Activated naive CD4-positive, alpha-beta T cell treated with anti-CD3 and anti-CD28 coated beads, Interleukin-2, amount 50 U/mL, for 72 hours (primary cell): Measurements from ENCODE around the gene TPT1. TPM values are rescaled to one million over a fixed set of nuclear protein-coding genes. Genes with fewer than 3 reads are reported as not detected.

ENCODE experiments used
- ATAC-seq, 2 donors: fragments of 150-1000 bp; cut with Tn5 transposase; 2 replicates each; pipeline ENCODE4 v1.10.0; 2021; ENCODE audit warnings: mild to moderate bottlenecking in 2 of 2, moderate library complexity in 2 of 2
- DNase-seq, 2 donors: peaks; one replicate each; pipeline ENCODE4 v3.0.0; 2021 to 2022; ENCODE audit warnings: low spot score in 2 of 2
- H3K27ac Mint-ChIP-seq, 2 donors: one replicate each; pipeline ENCODE4 v1.8.0; 2022; ENCODE audit warnings: mild to moderate bottlenecking in 2 of 2, mixed read lengths in 2 of 2
- H3K36me3 Mint-ChIP-seq, 2 donors: one replicate each; pipeline ENCODE4 v1.8.0; 2022; ENCODE audit warnings: mixed read lengths in 2 of 2
- H3K9me3 Mint-ChIP-seq, 2 donors: one replicate each; pipeline ENCODE4 v1.8.0; 2022; ENCODE audit warnings: mixed read lengths in 2 of 2
- total RNA-seq, 2 donors: library from RNA; stranded (reverse); gene quantifications; one replicate each; pipeline ENCODE4 v1.2.3, GENCODE V29; 2022

TPT1 gene
- total RNA-seq, 2 donors from 2014 or later: 2,995 to 3,818 TPM

DNA sequence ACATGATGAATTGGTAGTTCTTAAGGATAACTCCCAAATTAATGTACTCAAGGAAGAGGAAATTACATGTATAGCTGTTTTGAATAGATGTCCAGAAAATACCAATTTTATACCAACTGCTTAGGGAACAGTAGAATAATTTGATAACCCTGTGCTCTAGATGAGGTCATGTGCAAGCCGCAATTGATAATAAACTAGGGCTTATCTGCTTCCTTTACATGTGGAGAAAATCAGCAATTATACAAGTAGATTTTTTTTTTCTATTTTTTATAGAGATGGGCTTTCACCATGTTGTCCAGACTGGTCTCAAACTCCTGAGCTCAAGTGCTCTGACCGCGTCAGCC is 9.3 kb downstream of the TPT1 start:
- Mint-ChIP-seq H3K36me3 (peaks cover 14 to 28% of the 10 kb centered on the region in 2 donors), H3K9me3 (no peaks in the 10 kb centered on the region), H3K27ac (no peak overlapping the region)
- ATAC-seq (no peak), DNase-seq (no peak)

DNA sequence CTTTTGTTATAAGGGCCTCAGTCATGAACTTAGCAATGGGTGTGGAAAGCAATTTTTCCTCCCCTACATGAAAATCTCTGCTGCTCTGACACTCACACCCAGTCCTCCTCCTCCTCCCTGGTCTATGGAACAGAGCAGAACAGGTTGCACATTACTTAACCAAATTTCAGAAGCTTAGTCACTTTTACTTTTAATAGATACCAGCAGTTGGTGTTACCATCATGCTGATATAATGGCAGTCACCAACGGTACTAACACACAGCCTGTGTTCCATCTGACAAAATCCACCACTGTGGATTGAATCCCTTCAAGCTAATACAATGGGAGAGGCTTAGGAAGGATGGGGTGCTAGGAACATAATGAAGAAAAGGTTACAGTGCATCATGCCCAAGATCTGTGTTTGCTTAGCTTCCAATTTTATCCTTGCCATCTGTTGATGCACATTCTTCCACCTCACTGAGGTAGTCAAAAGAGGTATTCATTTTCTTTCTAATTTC is 9.8 kb downstream of the TPT1 start:
- DNase-seq: no peak
- Mint-ChIP-seq H3K9me3 (no peaks in the 10 kb centered on the region), H3K27ac (peak overlapping the region in 1 of 2 donors; percentile 56), H3K36me3 (peaks cover 9 to 23% of the 10 kb centered on the region in 2 donors)
- ATAC-seq: peak in 1 of 2 donors; percentile 6

DNA sequence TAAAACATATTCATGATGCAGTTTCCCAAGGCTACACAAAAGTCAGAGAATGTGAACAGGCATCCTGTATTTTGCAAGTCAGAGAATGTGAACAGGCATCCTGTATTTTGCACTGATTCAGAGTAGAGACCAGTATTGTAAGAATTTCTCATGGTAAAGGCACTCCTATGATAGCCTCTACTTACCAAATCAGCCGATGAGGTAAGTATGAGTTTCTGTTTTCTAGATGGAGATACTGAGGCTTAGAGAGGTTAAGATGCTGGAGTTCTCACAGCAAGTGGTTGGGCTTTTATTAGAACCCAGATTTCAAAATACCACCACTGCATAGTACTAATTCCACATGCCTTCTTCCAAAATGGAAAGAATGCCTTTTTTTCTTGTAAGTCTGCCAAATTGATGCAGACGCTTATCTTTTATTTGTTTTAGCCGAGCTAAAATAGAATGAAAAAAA is 12.3 kb downstream of the TPT1 start:
- peaks cover 0 to 2% of the 10 kb centered on the region in 2 donors for H3K36me3 Mint-ChIP-seq

DNA sequence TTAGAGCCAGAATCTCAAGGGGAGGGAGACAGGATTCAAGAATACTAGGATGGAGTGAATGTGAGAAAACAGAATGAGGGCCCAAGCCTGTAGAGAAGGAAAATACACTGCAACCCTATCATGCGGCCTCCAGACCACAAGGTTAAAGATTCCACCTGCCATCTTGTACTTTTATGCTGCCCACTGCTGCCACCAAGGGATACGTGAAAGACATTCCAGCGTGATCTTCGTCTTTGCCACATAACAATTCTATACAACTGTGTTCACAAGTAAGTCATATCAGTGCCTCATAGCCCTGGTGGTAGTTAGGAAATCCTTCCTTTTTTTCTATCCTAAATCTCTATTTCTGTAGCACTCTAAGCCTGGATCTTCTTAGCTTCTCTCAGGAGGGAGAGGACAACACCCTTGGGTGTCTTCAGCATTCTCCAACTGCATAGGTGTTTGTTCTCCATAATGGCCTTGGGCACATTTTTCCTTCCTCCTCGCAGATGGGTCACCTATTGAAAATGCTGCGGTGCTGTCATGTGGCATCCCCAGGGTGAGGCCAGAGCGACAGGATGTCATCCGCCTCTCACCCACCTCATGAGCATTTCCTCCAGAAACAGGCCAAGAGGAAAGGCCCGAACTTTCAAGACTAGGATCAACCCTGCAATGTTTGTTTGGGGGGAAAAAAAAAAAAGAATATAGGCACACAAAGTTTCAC is 13.6 kb downstream of the TPT1 start:
- H3K36me3 Mint-ChIP-seq: no peaks in the 10 kb centered on the region
- no peaks in the 10 kb centered on the region for H3K9me3 Mint-ChIP-seq
- no peak for DNase-seq
- peak; percentile 2 to 39 for ATAC-seq
- no peak overlapping the region for H3K27ac Mint-ChIP-seq

More for the DNA sequence above, 12.3 kb downstream of the TPT1 start:
- no peak for DNase-seq
- ATAC-seq: no peak
- Mint-ChIP-seq H3K27ac (no peak overlapping the region), H3K9me3 (no peaks in the 10 kb centered on the region)

DNA sequence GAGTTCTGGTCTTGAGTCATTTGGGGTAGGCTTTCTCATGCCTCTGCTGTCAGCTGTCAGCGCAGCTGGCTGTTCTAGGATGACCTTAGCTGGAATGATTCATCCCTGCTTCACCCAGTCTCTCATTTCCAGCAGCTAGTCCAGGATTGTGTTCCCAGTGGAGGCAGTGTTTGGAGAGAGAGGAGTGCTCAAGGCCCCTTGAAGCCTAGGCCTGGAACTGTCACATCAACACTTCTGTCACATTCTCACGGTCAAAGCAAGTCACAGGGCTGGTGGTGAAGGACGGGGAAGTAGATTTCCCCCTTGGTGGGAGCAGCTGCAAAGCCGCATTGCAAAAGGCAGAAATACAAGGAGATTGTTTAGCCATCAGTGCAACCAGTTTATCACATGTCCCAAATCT is 15.2 kb downstream of the TPT1 start:
- no peak overlapping the region for H3K27ac Mint-ChIP-seq
- no peaks in the 10 kb centered on the region for H3K36me3 Mint-ChIP-seq
- H3K9me3 Mint-ChIP-seq: no peaks in the 10 kb centered on the region
- ATAC-seq: peak in 1 of 2 donors; percentile 38
- no peak for DNase-seq

DNA sequence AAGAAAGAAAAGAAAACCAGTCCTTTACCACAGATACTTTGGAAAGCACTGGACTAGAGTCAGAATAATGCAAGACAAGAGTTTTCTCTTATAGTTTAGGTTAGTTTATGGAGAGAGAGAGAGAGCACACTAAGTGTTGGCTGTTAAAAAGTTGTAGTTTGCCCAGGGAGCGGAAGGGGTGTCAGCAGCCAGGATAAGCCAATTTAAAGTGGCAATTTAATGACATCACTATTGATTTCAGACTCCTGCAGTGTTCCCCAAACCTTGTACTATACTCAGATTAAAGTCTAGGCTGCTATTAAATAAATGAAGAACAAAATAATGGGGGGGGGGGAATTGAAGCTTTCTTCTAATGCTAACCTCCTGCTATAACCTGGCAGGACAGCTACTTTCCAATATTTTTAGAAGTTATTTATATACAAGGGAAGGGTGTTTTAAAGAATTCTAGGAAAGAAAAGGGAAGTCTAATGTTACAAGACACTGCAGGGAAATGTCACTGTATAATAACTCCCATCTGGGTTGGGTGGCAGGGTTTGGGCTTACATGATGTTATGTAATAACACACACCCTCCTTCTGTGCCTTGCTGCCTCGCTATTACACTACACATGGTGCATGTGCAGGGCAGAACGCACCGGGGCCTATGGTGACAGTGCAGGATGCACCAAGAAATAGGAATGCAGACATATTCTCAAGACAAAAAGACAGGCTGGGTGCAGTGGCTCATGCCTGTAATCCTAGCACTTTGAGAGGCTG is 19.9 kb downstream of the TPT1 start:
- ATAC-seq (no peak), DNase-seq (no peak)
- Mint-ChIP-seq H3K27ac (no peak overlapping the region), H3K36me3 (no peaks in the 10 kb centered on the region), H3K9me3 (no peaks in the 10 kb centered on the region)

DNA sequence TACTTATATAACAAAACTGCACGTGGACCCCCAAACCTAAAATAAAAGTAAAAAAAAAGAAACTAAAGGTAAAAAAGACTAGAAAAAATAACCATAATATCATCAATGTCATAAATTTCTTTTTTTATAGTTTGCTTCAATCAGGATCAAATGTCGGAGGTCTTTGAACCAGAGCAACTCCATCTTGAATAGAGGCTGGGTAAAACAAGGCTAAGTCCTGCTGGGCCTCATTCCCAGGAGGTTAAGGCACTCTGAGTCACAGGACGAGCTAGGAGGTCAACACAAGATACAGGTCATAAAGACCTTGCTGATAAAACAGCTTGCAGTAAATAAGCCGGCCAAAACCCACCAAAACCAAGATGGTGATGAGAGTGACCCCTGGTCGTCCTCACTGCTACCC is 24.0 kb downstream of the TPT1 start:
- Mint-ChIP-seq H3K36me3 (no peaks in the 10 kb centered on the region), H3K27ac (no peak overlapping the region)
- no peak for DNase-seq

DNA sequence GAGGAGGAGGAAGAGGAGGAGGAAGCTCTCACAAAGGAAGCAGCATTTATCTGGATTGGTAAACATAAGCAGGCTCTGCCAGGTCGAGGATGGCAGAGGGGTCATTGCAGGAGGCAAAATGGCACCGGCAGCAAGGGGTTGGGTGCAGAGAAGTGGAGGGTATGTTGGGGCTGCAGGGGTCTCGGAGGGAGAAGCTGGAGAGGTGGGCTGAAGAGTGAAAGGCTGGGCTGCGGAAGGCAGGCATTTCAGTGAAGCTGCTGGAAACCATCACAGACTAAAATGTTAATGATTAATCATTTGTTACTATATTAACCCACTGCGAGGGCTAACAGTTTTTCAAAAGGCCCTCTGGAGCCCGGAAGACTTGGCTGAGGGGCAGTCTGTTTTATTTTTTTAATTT is 24.6 kb downstream of the TPT1 start:
- H3K9me3 Mint-ChIP-seq: no peaks in the 10 kb centered on the region
- H3K27ac Mint-ChIP-seq: no peak overlapping the region
- ATAC-seq: no peak
- no peaks in the 10 kb centered on the region for H3K36me3 Mint-ChIP-seq
- no peak for DNase-seq

More for the DNA sequence above, 24.0 kb downstream of the TPT1 start:
- no peak for ATAC-seq
- no peaks in the 10 kb centered on the region for H3K9me3 Mint-ChIP-seq

DNA sequence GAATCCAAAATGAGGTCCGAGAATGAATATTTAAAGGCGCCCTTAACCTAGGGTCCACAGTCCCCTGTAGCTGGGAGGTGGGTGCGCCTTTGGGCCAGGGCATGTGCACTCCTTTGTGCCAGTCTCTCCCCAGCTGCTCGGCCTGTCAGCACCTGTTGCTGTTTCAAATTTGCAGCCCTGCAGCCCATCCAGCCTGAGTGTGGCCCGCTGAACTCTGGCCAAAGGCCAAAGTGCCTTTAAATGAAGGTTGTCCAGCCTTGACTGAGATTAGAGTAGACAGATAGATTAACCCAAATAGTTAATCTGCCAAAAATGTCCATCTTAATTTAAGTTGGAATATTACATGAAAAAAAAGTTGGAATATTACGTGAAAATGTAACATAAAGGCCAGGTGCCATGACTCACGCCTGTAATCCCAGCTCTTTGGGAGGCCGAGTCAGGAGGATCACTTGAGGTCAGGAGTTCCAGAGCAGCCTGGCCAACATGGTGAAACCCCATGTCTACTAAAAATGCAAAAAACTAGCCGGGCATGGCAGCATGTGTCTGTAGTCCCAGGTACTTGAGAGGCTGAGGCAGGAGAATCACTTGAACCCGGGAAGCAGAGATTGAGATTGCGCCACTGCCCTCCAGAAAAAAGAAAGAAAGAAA is 25.3 kb downstream of the TPT1 start:
- no peak for DNase-seq
- ATAC-seq: no peak
- Mint-ChIP-seq H3K9me3 (no peaks in the 10 kb centered on the region), H3K36me3 (no peaks in the 10 kb centered on the region), H3K27ac (no peak overlapping the region)

DNA sequence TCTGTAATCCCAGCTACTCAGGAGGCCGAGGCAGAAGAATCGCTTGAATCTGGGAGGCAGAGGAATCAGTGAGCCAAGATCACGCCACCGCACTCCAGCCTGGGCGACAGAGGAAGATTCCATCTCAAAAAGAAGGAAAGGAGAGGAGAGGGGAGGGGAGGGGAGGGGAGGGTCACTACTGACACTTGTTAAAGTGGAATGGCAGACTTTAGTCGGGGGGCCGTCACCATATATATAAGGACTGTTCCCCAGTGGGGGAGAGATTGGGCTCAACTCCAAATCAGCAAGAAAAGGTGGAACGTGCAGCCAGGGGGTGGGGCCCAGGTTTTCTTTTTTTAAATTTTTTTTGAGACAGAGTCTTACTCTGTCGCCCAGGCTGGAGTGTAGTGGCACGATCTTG is 26.2 kb downstream of the TPT1 start:
- DNase-seq (no peak), ATAC-seq (no peak)
- H3K27ac Mint-ChIP-seq: no peak overlapping the region
- H3K9me3 Mint-ChIP-seq: no peaks in the 10 kb centered on the region
- no peaks in the 10 kb centered on the region for H3K36me3 Mint-ChIP-seq

DNA sequence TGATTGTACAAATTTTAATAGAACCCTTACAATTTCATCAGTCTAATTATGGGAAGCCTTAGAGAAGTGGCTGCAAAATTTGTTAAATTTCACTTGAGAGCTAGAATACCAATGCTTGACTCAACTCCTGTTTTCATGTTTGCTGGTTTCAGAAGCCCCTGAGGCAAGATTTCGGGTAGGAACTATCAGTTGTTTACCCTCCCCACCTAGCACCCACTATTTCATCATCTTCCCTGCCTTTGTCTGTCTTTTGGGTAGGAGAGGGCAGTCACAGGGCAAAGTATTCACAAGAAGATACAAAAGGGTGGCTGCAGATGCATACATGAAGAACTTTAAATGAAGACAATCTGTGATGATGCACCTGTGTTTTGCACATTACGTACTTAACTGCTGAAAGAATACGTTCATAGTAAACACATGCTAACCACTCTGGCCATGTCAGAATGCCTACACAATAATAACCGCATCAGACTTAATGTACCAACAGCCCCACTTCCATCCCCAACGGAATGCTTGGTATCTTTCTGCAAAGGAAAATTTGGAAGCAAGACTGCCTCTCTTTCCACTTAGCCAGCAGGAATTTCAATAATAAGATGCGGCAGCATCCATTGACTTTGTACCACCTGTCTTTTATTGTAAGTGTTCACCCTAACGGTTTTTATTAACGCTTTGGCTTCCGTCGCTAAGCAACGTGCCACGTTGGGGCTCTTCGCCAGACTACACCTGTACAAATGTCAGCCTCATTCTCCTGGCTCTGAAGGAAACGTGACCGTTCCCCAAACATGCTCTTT is 30.4 kb downstream of the TPT1 start:
- H3K9me3 Mint-ChIP-seq: no peaks in the 10 kb centered on the region
- H3K27ac Mint-ChIP-seq: peak overlapping the region in 1 of 2 donors; percentile 86
- ATAC-seq (peak in 1 of 2 donors; percentile 16), DNase-seq (no peak)
- H3K36me3 Mint-ChIP-seq: no peaks in the 10 kb centered on the region

DNA sequence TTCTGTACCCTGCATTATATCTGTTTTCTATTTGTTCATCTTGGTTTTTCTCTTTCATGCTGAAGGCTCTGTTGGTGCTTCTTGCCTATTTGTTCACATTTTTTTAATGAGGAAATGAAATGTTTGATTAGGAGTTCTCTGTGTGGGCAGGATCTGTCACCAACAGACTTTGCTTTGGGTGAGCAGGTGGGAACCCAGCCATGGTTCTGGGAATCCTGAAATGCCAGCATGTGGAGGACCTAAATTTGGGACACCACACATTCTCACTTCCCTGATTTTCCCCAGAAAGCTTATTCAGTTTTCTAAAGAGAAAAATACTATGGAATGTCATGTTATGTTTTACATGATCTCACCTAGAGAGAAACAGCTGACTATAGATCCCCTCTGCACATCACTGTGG is 34.0 kb downstream of the TPT1 start:
- Mint-ChIP-seq H3K27ac (no peak overlapping the region), H3K36me3 (no peaks in the 10 kb centered on the region), H3K9me3 (no peaks in the 10 kb centered on the region)
- DNase-seq (no peak), ATAC-seq (no peak)

DNA sequence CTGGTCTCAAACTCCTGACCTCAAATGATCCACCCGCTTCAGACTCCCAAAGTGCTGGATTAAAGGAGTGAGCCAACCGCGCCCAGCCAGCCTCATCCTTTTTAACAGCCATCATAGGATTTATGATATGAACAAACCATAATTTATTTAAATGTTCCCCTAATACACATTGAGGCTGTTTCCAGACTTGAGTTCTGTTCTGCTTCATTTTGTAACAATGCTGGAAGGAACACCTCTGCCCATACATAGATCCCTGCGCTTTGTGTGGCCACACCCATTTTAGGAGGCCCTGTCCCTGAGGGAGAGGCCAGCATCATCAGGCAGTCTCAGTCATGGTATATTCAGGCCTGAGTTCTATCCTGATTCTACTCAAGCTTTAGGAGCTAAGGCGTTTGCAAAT is 35.9 kb downstream of the TPT1 start:
- peak overlapping the region in 1 of 2 donors; percentile 29 for H3K27ac Mint-ChIP-seq
- DNase-seq (no peak), ATAC-seq (no peak)
- no peaks in the 10 kb centered on the region for H3K36me3 Mint-ChIP-seq
- H3K9me3 Mint-ChIP-seq: no peaks in the 10 kb centered on the region

DNA sequence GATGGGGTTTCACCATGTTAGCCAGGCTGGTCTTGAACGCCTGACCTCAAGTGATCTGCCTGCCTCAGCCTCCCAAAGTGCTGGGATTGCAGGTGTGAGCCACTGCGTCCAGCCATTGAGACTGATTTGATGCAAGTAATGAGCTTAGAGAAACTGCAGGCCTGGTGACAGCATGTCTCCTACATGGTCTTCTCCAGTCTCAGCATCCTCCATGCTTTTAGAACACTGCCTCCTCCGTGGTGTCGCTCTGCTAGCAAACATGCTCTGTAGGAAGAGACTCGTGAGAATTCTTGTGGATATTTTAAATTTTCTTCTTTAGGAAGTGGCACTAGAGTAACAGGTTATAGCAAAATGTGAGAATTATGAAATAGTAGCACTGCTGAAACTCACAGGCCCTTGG is 37.1 kb downstream of the TPT1 start:
- Mint-ChIP-seq H3K9me3 (no peaks in the 10 kb centered on the region), H3K27ac (no peak overlapping the region), H3K36me3 (no peaks in the 10 kb centered on the region)
- ATAC-seq (no peak), DNase-seq (no peak)

DNA sequence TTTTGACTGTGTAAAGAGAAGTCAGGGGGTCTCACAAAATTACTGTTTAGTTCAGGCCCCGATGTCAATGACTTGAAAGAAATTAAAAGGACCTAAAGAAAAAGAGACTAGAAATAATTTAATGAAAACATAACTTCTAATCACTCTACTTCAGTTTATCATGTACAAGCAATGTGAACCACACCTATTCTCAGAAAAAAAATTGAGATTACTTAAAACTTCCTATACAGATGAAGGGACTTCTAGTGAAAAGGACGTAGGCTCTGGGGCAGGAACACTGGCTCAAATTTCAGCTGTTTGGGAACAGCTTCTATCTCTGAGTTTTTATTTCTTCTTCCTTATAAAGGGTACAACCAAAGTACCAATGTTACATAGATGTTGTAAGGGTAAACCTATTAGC is 38.0 kb downstream of the TPT1 start:
- Mint-ChIP-seq H3K36me3 (no peaks in the 10 kb centered on the region), H3K27ac (no peak overlapping the region), H3K9me3 (no peaks in the 10 kb centered on the region)
- ATAC-seq: no peak
- no peak for DNase-seq

DNA sequence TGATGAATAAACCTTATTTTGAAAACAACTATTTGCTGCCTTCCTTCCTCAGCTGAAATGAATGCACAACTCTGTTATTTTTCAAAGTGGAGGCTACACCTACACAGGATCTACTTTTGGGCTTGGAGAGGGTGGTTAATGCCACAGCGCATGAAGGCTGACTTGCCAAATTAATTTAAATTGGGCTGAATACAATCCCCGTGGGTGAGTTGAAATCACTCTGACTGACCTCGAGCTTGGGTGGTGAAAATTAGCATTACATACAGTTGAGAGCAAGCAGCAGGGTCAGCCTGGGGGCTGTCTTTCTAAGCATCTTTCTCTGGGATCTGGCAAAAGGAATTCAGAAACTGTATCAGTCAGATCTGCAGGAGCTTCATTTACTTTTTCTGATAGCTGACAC is 38.5 kb downstream of the TPT1 start:
- no peaks in the 10 kb centered on the region for H3K9me3 Mint-ChIP-seq
- no peaks in the 10 kb centered on the region for H3K36me3 Mint-ChIP-seq
- ATAC-seq (no peak), DNase-seq (no peak)
- H3K27ac Mint-ChIP-seq: no peak overlapping the region

DNA sequence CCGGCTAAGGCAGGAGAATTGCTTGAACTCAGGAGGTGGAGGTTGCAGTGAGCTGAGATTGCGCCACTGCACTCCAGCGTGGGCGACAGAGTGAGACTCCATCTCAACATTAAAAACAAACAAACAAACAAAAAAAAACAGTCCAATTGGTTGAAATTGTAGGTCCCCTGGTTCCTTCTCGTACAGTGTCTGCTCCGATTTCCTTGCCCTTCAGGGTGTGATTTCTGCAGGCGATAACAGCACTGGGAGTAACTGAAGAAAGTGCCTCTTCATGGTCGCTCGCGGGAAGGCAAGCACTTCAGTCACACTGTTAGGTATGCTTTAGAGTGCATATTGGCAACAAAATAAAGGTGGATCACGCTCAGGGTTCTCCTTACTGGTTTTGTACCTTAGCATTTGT is 39.7 kb downstream of the TPT1 start:
- DNase-seq (no peak), ATAC-seq (no peak)
- Mint-ChIP-seq H3K36me3 (no peaks in the 10 kb centered on the region), H3K9me3 (no peaks in the 10 kb centered on the region), H3K27ac (no peak overlapping the region)
